Chondrocyte (in vitro differentiated cells): Measurements from ENCODE around the gene MARK3. TPM values are rescaled to one million over a fixed set of nuclear protein-coding genes. Genes with fewer than 3 reads are reported as not detected.
A peak's percentile ranks its signal among the peaks of the same experiment; 100 is the strongest.

Experiments
- DNase-seq: peaks from one replicate; pipeline ENCODE4 v3.0.0; 2021; ENCODE audit warnings: mixed read lengths, low spot score
- H3K27ac Mint-ChIP-seq: one replicate; pipeline ENCODE4 v1.8.0; 2021; ENCODE audit warnings: mild to moderate bottlenecking, moderate library complexity, mixed read lengths; ENCODE audit not compliant: unreplicated experiment
- H3K27me3 Mint-ChIP-seq: 2 replicates; pipeline ENCODE4 v1.8.0; 2021; ENCODE audit warnings: low read depth, mixed read lengths
- H3K36me3 Mint-ChIP-seq: 2 replicates; pipeline ENCODE4 v1.8.0; 2021; ENCODE audit warnings: low read depth, mixed read lengths
- H3K4me1 Mint-ChIP-seq: 2 replicates; pipeline ENCODE4 v1.8.0; 2021; ENCODE audit warnings: low read depth, mild to moderate bottlenecking, mixed read lengths
- H3K4me3 Mint-ChIP-seq: one replicate; pipeline ENCODE4 v1.8.0; 2021; ENCODE audit warnings: mild to moderate bottlenecking, moderate library complexity, mixed read lengths; ENCODE audit not compliant: unreplicated experiment
- H3K9me3 Mint-ChIP-seq: 2 replicates; pipeline ENCODE4 v1.8.0; 2021; ENCODE audit warnings: low read depth, mixed read lengths
- total RNA-seq: library from RNA; stranded (reverse); gene quantifications from 3 replicates; pipeline ENCODE4 v1.2.1, GENCODE V29; 2021
- TF ChIP-seq, protein P1 (sequence below): fragments of 200-600 bp; sonication (generic); IDR thresholded peaks from 2 replicates; pipeline ENCODE4 v1.5.0; 2021; ENCODE audit warnings: antibody characterized with exemption, mild to moderate bottlenecking, moderate library complexity

MARK3 gene
- total RNA-seq, 1 donor from 2014 or later: 65.1 TPM

DNA sequence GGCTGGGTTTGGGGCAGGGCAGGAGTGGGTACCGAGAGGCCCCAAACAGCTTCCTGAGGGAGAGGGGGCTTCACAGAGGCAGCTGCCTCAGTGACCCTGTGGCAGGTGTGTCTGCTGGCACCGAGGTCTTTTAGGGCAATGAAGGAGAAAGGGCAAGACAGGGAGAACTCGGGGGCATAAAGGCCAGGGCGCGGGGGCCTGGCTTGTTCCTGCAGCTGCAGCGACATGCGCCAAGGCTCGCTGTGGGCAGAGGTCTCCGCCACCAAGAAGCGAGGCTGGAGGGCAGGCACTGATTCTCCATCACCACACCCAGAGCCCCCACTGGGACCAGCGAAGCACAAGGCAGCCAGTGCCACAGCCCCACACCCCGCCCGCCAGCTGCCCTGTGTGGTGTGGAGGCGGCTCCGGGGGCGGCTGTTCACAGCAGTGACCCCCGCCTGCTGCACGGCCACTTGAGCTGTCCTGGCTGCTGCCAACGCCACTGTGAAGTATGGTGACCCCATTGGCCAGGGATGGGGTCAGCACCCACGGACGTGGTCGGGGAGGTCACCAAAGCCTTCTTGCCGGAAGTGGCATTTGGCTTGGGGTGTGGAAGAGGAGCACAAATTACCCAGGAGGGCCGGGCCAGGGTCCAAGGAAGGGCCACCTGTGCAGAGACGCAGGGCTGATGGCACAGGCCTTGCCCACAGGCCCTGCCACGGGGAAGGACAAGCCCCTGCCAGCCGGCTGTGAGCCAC, 160.9 kb downstream of the MARK3 start:
- H3K27ac Mint-ChIP-seq: no peak overlapping the region
- no peak overlapping the region for H3K4me3 Mint-ChIP-seq
- TF ChIP-seq, protein P1, sequence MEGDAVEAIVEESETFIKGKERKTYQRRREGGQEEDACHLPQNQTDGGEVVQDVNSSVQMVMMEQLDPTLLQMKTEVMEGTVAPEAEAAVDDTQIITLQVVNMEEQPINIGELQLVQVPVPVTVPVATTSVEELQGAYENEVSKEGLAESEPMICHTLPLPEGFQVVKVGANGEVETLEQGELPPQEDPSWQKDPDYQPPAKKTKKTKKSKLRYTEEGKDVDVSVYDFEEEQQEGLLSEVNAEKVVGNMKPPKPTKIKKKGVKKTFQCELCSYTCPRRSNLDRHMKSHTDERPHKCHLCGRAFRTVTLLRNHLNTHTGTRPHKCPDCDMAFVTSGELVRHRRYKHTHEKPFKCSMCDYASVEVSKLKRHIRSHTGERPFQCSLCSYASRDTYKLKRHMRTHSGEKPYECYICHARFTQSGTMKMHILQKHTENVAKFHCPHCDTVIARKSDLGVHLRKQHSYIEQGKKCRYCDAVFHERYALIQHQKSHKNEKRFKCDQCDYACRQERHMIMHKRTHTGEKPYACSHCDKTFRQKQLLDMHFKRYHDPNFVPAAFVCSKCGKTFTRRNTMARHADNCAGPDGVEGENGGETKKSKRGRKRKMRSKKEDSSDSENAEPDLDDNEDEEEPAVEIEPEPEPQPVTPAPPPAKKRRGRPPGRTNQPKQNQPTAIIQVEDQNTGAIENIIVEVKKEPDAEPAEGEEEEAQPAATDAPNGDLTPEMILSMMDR: no peak
- no peaks in the 10 kb centered on the region for H3K9me3 Mint-ChIP-seq
- H3K27me3 Mint-ChIP-seq: no peaks in the 10 kb centered on the region
- H3K4me1 Mint-ChIP-seq: peaks cover 19% of the 10 kb centered on the region
- DNase-seq: peak; percentile 91
- H3K36me3 Mint-ChIP-seq: no peaks in the 10 kb centered on the region

DNA sequence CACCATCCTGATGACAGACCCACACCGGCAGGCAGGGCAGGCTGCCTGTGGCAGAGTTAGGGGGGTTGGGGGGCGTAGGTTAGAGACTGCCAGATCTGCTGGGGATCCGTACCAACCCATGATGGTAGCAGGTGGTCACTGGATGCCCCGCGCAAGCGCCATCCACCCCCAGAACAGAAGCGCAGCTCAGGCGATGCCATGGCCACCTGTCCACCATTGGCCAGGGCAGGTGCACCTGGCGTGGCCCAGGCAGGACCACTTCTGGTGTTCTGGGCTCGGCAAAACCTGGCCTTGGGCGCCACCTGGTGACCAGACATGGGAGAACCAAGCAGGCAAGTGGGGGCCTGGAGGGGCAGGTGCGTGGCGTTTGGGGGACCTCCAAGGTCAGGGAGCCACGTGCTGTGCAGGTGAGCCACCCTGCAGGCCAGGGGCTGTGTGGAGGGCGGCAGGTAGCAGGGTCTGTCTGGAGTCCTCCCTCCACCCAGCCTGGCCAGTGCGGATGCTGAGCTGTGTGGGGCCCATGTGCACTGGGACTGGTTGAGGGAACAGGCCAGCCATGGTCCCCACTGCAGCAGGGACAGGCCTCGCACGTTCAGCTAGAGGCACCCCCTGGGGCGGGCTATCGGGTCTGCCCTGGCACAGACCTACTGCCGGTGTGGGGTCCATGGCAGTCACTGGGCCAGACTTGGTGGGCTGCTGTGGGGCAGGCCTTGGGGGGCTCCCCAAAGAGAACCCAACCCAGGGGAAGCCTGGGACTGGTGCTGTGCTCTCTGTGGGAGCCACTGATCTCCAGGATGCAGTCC, 161.6 kb downstream of the MARK3 start:
- peak; percentile 90 for DNase-seq
- peaks cover 17% of the 10 kb centered on the region for H3K4me1 Mint-ChIP-seq
- no peaks in the 10 kb centered on the region for H3K27me3 Mint-ChIP-seq
- H3K36me3 Mint-ChIP-seq: no peaks in the 10 kb centered on the region
- TF ChIP-seq, protein P1: peak; percentile 100
- no peak overlapping the region for H3K4me3 Mint-ChIP-seq
- no peaks in the 10 kb centered on the region for H3K9me3 Mint-ChIP-seq
- no peak overlapping the region for H3K27ac Mint-ChIP-seq

DNA sequence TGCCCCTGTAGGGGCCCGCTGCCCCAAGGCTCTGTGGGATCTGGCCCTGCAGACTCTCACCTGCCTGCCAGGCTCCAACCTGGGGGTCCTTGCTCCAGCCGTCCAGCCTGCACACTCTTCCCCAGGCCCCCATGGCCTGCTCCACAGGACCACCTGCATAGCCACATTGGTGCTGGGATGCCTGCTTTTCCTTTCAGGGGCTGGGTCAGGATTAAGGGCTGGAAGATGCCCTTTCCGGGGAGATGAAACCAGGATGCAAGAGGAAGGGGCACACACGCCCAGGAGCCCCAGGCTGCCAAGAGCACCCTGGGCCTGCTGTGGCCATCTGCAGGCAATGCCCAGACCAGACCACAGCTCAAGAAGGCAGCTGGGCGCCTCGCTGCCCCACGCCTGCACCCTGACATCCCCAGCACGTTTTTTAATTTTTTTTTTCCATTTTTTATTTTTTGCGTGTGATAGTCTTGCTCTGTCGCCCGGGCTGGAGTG, 162.3 kb downstream of the MARK3 start:
- TF ChIP-seq, protein P1: no peak
- H3K27ac Mint-ChIP-seq: no peak overlapping the region
- no peak overlapping the region for H3K4me3 Mint-ChIP-seq
- H3K27me3 Mint-ChIP-seq: no peaks in the 10 kb centered on the region
- H3K36me3 Mint-ChIP-seq: no peaks in the 10 kb centered on the region
- DNase-seq: no peak
- H3K4me1 Mint-ChIP-seq: peaks cover 18% of the 10 kb centered on the region
- no peaks in the 10 kb centered on the region for H3K9me3 Mint-ChIP-seq

DNA sequence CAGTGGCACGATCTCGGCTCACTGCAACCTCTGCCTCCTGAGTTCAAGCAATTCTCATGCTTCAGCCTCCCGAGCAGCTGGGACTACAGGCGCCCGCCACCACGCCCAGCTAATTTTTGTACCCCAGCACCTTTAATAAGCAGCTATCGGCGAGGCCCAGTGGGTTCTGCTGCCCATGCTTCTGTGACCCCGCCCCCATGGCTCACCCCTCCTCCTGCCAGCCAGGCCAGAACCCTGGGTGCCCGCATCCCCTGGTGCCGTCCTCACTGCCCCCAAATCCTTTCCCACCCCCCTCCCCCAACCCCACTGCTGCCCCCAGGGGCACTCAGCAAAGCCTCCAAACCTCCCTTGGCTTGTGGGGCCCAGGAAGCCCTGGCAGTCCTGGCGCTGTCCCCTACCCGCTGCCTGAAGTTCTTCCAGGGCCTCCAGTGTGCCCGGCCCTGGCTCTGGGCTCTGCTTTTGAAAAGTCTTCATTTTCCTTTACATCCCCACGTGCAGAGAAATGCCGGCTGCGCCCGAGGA, 162.8 kb downstream of the MARK3 start:
- H3K4me1 Mint-ChIP-seq: peaks cover 23% of the 10 kb centered on the region
- TF ChIP-seq, protein P1: no peak
- no peaks in the 10 kb centered on the region for H3K9me3 Mint-ChIP-seq
- H3K36me3 Mint-ChIP-seq: no peaks in the 10 kb centered on the region
- H3K27me3 Mint-ChIP-seq: no peaks in the 10 kb centered on the region
- H3K4me3 Mint-ChIP-seq: no peak overlapping the region
- no peak overlapping the region for H3K27ac Mint-ChIP-seq
- DNase-seq: peak; percentile 67
